H1 (cell line): ENCODE data around the gene CCDC33. TPM values are rescaled to one million over a fixed set of nuclear protein-coding genes. Genes with fewer than 3 reads are reported as not detected.

Source experiments
- ASH2L ChIP-seq: fragments of 200-600, 300-600 bp; sonication (generic); IDR thresholded peaks from one replicate; pipeline ENCODE4 v1.7.1; 2017; ENCODE audit warnings: low read length
- CHD1 ChIP-seq: IDR thresholded peaks from 2 replicates; pipeline ENCODE4 v1.6.1; 2012; ENCODE audit warnings: low read depth, low read length, improper control_type of control experiment
- CHD7 ChIP-seq: fragments of 300-600 bp; sonication (generic); IDR thresholded peaks from 2 replicates; pipeline ENCODE4 v1.7.1; 2012; ENCODE audit warnings: low read length, moderate library complexity, mild to moderate bottlenecking, inconsistent platforms; ENCODE audit not compliant: insufficient replicate concordance
- EZH2 ChIP-seq: fragments of 200-600 bp; sonication (generic); IDR thresholded peaks from 2 replicates; pipeline ENCODE4 v1.7.1; 2012; ENCODE audit warnings: low read depth, mild to moderate bottlenecking, moderate library complexity, low read length, inconsistent platforms; ENCODE audit not compliant: severe bottlenecking
- GTF2F1 ChIP-seq: IDR thresholded peaks from 2 replicates; pipeline ENCODE4 v1.6.1; 2012; ENCODE audit warnings: low read depth, low read length, improper control_type of control experiment, borderline replicate concordance
- HDAC2 ChIP-seq, 2 experiments: fragments of 300-600 bp in 1 of 2; sonication (generic) in 1 of 2; IDR thresholded peaks; 2 replicates each; pipeline ENCODE4 v1.6.1; 2011 to 2012; ENCODE audit warnings: low read depth in 2 of 2, low read length in 2 of 2, mild to moderate bottlenecking in 2 of 2, moderate library complexity in 2 of 2, borderline replicate concordance in 1 of 2, inconsistent platforms in 1 of 2
- HDAC6 ChIP-seq: IDR thresholded peaks from one replicate; pipeline ENCODE4 v1.7.1; 2012; ENCODE audit warnings: low read depth, mild to moderate bottlenecking, inconsistent platforms, low read length, moderate library complexity
- MAX ChIP-seq: IDR thresholded peaks from 2 replicates; pipeline ENCODE4 v1.6.1; 2012; ENCODE audit warnings: inconsistent platforms
- SP1 ChIP-seq: IDR thresholded peaks from 2 replicates; pipeline ENCODE4 v1.6.1; 2011; ENCODE audit warnings: low read depth, low read length
- SP2 ChIP-seq: IDR thresholded peaks from 2 replicates; pipeline ENCODE4 v1.6.1; 2012; ENCODE audit warnings: mild to moderate bottlenecking, low read length, inconsistent platforms
- polyA plus RNA-seq, 7 experiments: library from polyadenylated mRNA; depleted of rRNA in 3 of 7; stranded (reverse) in 5 of 7; unstranded in 2 of 7; fragments of >200 nt in 5 of 7; fragments of 200-250 nt in 2 of 7; gene quantifications; 1 replicate in 5 of 7; 2 replicates in 1 of 7; 4 replicates in 1 of 7; pipeline versions ENCODE4 v1.2.1 to v1.2.3, GENCODE V29; 2011 to 2013; ENCODE audit warnings: missing spikeins in 2 of 7, mixed read lengths in 2 of 7
- total RNA-seq: library from RNA; stranded (reverse); fragmentation: NEBNext Ultra II Directional; extraction: Animal tissue kit (Norgen Biotek cat#: 25700); gene quantifications from 2 replicates; pipeline ENCODE4 v1.2.1, GENCODE V29; 2021

The CCDC33 gene
- total and polyA plus RNA-seq, 2 of the 8 experiments (the other 6 are each of a cell fraction or from before 2014, with no cell fraction given): 2.0 to 2.7 TPM

- no peak for TF ChIP-seq CHD7
- no peak for TF ChIP-seq SP2
- no peak for TF ChIP-seq HDAC6
- no peak for TF ChIP-seq HDAC2 (IDR thresholded peaks at IDR 0.05; ENCODE audit: borderline replicate concordance in 1 of 2, low read depth in 2 of 2, low read length in 2 of 2)
- TF ChIP-seq ASH2L: no peak
- TF ChIP-seq EZH2: no peak
- no peak for TF ChIP-seq SP1
- TF ChIP-seq CHD1: no peak
- TF ChIP-seq MAX: peak; percentile 72
- TF ChIP-seq GTF2F1: no peak
- TF ChIP-seq, all 59 proteins: peak for 5
These were observed 84.5 kb downstream of the CCDC33 start (continued) for GRCh38 chr15:74320352-74321247.
